ENCODE measurements around the gene DNMT1. TPM values are rescaled to one million over a fixed set of nuclear protein-coding genes. Genes with fewer than 3 reads are reported as not detected.

Gene DNMT1
- polyA plus RNA-seq, 10 donors = 56.0 to 95.6 (median 69.8) TPM

DNA sequence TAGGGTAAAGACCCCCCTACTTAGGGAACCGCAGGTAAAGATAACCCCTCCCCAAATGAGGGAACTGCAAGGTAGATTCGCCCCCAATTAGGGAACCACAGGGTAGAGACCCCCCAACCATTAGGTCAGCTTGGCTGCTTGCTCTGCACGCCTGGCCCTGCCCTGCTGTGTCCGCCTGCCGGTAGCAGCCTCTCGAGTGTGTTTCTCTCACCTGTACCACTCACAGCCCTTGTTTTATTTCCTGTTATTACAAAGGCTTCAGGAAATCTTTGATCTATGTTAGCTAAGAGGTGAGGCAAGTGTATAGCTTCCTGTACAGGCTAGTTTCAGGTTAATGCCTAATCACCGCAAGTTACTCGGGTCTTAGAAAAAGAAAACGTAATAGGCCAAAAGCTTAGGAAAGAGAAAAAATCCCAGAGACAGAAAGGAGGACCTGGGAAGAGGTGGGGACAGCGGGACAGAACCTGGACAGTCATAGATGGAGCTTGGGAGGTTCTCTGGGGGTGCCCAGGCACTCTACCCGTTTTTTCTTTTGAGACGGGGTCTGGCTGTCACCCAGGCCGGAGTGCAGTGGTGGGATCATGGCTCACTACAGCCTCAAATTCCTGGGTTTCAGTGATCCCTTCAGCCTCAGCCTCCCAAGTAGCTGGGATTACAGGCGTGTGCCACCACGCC lies 51.9 kb downstream of the DNMT1 start:
- DNase-seq = no peak

DNA sequence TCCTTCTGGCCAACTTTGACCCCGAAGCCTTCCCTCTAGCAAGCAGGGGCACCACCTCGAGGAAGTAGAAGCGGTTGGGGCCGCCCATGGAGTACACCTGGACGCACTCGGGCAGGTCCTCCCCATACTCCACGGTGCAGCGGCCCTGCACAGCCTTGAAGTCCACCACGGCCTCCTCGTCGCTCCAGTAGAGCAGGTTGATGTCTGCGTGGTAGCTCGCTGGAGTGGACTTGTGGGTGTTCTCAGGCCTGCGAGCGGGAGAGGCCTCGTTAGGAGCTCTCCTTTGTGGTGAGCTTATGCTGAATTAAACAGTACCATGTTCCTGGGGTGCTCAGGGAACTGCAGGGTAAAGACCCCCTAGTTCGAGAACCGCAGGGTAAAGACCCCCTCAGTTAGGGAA lies 52.8 kb downstream of the DNMT1 start:
- no peak for DNase-seq

DNA sequence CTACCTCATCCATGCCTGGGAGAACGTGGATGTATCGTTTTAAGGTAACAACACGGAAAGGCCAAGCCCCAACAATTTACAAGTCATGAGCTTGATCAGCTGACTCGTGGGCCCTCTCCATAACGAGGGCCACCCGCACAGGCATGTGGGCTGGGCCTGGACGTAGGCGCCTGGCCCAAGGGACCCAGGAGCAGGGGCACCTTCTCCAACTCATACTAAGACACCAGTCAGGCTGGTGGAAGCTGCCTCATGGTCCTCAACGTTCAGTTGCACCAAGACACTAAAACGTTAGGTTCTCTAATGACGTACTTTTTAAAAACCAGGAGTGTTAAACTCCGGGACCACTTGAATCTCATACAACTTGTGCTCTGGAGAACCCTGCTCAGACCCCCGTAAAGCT lies 53.3 kb downstream of the DNMT1 start:
- no peak for DNase-seq

DNA sequence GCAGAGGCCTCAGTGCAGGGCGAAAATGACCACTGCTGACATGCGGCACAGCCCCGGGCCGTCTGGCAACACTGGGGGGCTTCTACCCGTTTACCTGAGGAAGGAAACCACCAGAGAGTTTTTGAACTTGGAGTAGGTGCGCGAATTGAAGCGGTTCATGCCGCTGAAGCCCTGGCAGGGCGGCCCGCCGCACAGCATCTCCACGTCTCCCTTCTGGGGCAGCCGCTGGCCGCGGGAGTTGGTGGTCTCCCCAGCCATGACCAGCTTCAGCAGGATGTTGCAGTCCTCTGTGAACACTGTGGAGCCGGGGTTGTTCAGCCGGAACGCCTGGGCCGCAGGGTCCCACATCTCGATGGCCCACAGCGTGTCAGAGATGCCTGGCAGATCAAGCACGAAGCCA lies 54.8 kb downstream of the DNMT1 start:
- DNase-seq = no peak

DNA sequence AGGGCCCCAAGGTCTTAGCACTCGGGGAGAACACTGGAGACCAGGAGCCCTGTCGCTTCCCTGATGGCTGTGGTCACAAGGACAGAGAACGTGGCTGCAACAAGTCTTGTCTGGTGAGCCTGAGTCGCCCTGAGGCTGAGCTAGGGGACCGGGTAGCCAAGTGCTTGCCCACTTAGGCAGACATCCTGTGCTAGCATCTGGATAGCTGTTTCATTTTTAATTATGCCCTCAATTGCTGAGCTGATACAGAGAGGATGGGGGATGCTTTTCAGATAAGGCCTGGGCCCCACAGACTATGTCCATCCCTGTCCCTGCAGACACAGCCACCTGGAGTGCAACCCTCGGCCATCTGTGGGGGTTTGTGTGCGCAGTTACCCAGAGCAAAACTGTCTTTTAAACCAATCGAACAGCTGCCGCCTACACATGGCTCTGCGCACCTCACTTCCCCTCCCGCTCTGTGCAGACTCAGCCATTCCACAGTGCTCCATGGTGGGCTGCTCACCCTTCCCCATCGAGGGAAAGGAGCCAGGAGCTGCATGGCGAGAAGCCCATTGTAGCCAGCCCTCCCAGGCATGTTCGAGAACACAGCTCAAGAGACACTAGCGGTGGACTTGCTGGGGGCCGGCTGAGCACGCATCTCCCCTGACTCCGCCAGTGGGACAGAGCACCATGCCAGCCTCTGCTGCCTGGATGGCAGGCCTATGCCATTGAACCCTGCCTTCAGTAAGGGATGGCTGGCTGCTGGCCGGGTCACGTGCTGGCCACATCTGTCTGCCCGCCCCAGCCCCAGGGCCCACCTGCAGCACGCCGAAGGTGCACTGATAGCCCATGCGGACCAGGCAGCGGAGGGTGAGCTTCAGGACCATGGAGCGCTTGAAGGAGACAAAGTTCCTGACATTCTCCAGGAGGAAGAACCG lies 55.6 kb downstream of the DNMT1 start:
- no peak for DNase-seq

DNA sequence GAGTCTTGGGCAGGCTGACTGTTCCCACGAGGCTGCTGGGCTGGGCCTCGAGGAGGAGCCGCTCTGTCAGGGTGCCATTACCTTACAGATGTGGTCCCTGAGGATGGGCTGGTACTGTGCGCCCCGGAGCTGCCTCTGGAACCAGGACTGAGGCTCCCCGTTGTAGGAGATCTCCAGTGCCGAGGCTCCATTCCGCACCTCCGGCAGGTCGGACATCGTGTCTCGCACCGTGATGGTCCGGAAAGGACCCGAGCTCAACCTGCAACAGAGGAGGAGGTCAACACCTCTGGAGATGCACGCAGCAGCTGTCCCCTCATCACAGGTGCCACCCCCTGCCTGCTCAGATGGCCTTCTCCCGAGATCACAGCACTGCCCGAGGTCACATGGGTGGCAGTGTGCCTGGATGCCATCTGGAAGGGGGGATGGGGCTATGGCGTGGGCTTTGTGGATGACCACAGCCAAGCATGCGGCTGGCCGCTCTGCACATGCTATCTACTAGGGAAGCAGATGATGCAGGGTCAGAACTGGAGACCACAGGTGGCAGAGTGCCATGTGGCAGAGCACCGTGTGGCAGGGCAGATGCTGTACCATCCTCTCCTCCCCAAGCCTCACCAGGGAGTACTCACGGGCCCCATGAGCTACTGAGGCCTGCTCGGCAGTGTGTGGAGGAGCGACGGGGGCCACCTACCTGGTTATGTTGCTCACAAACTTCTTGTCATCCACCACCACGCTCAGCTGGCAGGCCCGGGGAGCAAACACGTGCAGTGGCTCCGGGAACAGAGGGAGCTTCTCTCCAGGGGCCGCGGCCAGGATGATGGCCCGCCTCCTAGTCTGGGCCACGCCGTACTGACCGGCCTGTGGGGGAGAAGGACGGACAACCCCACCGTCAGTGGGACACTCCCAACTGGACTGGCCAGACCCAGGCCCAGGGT lies 56.7 kb downstream of the DNMT1 start:
- no peak for DNase-seq

DNA sequence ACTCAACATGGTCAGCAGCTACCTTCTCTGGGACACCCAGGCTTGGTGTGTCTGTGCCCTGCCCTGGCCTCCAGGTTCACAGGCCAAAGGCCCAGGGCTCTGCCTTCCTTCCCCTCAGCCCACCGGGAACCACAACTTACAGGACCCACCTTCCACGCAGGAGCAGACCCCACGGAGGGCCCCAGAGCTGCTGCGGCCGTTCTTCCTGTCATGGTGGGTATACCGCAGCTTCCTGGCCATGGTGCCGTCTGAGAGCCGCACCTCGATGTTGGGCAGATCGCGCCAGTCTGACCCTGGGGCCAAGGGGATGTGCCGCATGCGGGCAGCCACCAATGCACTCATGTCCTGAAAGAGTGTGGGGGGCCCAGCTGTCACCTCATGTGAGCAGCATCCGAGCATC lies 57.8 kb downstream of the DNMT1 start:
- DNase-seq = no peak

DNA sequence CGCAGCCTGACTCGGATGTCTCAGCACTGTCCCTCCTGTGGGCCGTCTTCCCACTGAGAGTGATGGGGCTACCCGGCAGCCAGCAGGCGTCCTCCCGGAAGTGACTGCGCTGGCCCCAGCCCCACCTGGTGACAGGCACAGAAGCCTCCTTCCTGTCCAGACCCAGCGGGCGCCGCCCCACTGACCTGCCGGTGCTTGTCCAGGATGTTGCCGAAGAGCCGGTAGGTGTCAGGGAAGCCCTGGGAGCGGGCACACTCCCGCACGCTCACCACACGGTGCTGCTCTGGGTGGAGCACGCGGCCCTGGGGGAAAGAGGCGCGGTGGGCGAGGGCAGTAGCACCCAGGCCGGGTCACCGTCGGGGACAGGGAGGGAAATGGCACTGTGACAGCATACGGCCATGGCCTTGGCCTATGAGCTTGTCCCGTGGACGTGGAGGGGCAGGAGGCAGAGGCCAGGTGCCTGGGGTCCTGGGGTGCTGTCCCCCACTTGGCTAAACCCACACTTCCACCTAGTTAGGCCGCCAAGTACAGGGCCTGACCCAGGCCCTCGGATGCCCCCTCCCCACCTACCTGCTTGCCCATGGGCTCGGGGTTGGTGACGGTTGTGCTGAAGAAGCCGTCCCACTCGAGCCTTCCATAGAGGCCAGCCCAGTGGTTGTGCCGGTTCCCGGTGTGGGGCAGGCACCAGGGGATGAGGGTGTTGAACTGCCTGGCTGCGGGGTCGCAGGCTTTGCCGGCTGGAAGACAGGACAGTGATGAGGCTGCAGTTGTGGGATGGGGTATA lies 59.0 kb downstream of the DNMT1 start:
- DNase-seq = no peak

DNA sequence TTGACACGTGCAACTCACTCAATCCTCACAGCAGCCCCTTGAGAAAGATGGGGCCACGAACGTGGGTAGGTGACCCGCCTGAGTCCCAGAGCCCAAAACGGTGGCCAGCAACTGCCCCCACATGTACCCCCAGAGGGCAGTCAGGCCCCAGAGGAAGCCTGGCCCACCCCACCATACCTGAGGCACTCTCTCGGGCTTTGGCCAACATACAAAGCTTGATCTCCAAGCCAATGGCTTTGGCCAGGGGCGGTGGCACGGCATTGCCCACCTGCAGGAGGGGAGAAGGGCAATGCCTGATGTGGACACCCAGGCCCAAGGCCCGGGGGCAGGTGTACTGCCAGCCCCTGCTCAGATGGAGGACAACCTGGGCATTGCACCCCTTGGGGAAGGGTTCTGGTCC lies 60.7 kb downstream of the DNMT1 start:
- DNase-seq = no peak

DNA sequence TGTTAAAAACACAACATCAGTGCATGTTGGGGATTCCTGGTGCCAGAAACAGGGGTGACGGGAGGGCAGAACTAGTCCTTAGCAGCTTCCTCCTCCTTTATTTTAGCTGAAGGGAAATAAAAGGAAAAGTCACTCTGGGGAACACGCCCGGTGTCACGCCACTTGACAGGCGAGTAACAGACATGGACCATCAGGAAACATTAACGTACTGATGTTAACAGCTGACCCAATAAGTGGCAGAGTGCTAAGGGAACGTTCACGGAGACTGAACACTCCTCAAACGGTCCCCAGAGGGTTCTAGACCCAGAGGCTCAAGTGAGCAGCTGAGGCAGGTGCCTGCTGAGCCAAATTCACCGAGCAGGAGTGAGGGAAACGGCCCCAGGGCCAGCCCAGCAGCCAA lies 61.2 kb downstream of the DNMT1 start:
- no peak for DNase-seq

DNA sequence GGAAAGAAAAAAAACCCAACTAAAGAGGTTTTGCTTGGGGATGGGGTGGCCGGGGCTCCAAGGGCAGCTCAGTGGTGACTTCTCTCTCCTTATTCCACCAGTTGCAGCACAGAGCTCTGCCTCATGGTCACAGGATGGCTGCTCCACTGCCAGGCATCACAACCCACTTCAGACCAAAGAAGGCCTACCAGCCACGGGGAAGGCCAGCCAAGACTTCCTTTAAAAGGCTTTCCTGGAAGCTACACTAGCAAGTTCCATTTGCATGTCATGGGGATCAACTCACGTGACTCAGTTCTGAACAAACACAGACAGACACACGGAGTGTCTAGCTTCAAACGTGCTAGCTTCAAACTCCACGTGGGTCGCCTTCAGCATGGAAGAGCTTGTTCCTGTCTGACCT lies 61.8 kb downstream of the DNMT1 start:
- no peak for DNase-seq

DNA sequence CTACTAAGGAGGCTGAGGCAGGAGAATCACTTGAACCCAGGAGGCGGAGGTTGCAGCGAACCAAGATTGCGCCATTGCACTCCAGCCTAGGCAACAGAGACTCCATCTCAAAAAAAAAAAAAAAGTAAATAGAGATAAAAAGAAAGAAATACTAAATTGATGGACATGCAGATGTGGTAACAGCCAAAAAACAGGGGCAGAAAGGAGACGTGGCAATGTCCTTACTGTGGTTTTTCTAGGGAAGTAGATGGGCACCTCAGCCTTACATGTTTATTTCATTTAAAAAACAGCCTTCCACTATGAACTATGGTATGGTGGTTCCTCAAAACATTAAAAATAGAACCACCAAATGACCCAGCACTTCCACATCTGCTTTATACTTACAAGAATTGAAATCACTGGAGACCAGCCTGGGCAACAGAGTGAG lies 68.5 kb downstream of the DNMT1 start:
- DNase-seq = no peak

DNA sequence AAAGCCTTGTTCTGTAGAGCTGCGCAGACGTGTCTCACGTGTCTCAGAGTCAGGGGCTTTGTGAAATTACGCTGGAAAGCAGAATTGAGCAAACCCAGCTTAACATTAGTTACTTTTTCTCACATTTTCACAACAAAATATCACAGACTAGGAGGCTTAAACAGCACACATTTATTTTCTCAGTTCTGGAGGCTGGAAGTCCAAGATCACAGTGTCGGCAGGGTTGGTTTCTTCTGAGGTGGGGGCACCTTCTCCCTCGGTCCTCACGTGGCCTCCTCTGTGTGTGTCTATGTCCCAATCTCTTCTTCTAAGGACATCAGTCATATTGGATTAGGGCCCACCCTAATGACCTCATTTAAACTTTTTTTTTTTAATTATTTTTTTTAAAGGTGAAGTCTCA lies 70.3 kb downstream of the DNMT1 start:
- DNase-seq = no peak

DNA sequence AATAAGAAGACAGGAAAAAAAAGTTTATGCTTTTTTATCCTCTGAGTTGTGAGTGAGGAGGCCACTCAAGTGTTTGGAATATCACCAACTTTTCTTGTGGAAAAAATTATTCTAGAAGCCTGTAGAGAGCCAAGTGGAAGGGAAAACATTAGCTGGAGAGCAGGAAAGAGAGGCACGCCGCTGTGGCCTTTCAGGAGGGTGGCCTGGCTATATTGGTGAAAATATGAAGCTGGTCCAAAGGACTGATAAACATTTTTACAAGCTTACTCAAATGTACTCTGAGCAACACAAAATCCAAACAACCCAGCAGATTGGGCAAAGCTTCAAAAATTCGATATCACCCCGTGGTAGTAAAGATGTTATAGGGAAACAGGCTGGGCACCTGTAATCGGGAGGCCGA lies 72.7 kb downstream of the DNMT1 start:
- peak; percentile 37 to 75 (median 59) for DNase-seq

DNA sequence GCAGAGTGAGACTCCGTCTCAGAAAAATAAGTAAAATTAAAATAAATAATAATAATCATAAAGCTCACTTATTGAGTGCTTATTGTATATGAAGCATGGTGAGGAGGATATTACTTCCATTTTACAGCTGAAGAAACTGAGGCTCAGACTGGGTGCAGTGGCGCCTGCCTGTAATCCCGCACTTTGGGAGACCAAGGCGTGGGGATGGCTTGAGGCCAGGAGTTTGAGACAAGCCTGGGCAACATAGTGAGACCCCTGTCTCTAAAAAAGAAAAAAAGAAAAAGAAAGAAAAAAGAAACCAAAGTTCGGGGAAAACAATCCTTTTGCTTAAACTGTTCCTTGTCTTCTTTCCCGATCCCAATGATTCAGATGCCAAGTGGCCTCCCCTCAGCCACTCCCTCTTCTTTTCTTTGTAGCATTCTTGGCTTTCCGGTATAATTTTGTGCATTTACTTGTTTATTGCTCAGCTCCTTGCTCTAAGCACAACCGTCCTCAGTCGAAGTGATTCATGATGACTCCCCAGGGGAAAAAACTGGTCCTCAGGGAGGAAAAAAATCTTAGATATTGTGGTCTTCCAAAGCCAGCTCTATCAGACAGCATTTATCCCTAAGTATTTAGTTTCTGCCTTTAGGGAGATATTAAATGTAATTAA lies 74.1 kb downstream of the DNMT1 start:
- DNase-seq = peak; percentile 71 to 81 (median 73)

DNA sequence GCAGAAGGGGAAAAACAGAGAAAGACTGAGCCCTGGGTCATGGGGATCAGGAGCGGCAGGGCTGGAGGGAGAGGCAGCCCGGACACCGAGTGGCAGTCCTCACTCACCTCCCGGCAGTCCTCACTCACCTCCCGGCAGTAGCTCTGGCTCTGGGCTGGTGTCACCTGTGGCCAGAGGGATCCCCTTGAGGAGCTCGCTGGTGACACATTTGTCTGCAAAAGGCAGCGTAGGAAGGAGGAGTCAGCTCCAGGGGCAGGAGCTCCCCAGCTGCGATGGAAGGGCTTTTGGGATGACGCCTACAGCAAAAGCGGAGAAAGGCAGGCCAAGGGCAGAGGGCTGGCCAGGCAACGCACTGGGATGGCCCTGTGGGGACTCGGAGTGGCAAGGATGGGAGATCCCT lies 75.8 kb downstream of the DNMT1 start:
- no peak for DNase-seq

DNA sequence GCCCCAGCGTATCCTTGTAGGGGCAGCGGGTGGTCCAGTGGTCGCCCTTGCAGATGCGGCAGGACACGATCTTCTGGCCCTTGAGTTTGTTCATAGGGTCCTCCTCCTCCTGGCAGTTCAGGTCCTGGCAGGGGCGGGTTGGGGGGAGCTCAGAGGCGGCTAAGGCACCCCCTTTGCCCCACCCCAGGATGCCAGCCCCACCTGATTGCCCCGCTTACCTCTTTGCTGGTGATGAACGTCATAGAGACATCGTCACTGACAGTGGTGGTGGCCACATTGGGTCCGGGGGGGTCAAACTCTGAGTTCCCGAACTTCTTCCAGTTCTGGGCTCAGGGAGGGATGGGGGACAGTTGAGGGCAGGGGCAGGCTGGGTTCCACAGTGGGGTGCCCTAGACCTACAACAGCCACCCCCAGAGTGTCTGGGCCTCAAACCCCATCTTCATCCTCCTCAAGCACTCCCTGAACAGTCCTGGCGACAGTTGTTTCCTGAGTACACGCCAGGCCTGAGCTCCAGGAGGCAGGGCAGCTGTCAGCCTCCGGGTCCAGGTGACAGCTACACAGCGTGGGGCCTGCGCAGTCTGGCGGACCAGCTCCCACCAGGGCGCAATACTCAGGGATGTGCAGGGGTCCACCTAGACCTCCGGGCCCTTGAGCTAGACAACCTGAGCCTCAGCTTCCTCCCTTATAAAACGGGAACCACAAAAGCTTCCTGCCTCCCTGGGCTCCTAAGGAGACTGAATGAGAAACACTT lies 77.7 kb downstream of the DNMT1 start:
- DNase-seq = no peak

DNA sequence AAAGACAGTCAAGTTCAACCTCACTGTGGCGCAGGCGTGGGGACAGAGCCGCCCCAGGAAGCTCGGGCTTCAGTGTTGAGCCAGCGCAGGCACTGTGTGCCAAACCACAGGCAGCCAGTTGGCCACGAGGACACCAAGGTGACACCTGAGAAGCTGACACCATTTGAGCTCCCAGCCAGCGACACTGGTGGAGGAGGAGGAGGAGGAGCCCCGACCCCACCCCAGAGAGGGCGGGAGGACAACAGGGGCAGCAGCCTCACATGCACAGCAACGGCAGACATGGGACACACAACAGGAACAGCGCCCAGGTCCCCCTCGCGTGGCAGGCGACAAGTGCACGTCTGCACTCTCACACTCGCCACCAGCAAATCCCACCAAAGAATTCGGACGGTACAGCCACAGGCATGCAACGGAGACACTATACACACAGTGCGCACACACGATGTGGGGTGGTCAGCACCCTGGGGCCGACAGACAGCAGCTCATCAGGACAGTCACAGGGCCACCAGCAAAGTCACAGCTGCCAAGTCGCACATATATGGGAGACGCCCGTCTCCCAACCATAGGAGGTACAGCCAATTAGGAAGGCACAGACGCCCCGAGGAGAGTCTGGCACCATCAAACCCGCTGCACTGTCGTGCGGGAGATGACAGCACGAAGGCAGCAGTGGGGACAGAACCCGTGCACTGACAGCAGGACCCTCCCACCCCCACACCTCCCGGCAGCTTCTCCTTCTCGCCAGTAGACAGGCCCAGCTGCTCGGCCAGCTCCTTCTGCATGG lies 78.5 kb downstream of the DNMT1 start:
- DNase-seq = no peak

DNA sequence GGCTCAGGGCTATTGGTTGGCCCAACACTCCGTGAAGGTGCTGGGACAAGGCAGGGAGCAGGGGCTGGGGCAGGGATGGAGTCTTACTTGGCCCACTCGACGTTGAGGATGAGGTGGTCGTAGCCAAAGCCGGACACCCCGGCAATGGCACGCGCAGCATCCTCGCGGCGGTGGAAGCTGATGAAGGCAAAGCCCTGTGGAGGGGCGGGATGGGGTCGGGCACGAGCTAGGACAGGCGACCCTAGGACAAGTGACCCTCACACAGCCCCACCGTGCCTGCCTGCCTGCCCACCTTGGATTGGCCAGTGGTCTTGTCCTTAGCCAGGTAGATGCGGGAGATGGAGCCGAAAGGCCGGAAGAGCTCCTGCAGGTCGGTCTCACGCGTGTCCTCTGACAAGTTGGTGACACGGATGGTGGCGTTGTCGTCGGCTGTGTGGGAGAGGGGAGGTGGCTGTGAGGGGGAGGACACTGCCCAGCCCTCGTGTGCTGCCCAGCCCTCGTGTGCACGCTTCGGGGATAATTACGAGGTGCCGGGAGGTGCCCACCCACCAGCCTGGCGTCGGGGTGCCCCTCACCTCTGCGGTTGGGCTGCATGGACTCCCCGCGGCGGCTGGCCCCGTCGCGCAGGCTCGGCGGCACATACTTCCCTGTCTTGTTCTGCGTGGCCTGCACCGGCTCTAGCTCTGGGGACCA lies 79.2 kb downstream of the DNMT1 start:
- DNase-seq = no peak
